GM15510 (cell line): Measurements from ENCODE around the gene TFAP2D.

Experiments
- POLR2A ChIP-seq: IDR thresholded peaks from 3 replicates; pipeline ENCODE4 v1.6.1; 2011; ENCODE audit warnings: borderline replicate concordance; ENCODE audit not compliant: insufficient read length; ENCODE audit errors: extremely low read depth

TFAP2D gene

GRCh38 chr6:50713226-50713625, at the start of gene TFAP2D:
Gene TFAP2D (plus strand): TSS chr6:50713526. CDS start chr6:50714056, 530 bp downstream.
- no peak for TF ChIP-seq POLR2A

- TF ChIP-seq POLR2A, result no peak
Measured at GRCh38 chr6:50663806-50664205, 49.5 kb upstream of the TFAP2D start.

GRCh38 chr6:50666089-50666488, 47.2 kb upstream of the TFAP2D start:
- TF ChIP-seq POLR2A, result no peak

GRCh38 chr6:50681213-50681824, 32.0 kb upstream of the TFAP2D start:
- no peak for TF ChIP-seq POLR2A

GRCh38 chr6:50689210-50689609, 24.1 kb upstream of the TFAP2D start:
- no peak for TF ChIP-seq POLR2A

- no peak for TF ChIP-seq POLR2A
Measured at GRCh38 chr6:50691814-50692495, 21.4 kb upstream of the TFAP2D start.

GRCh38 chr6:50698546-50698945, 14.8 kb upstream of the TFAP2D start:
- no peak for TF ChIP-seq POLR2A

- TF ChIP-seq POLR2A, result no peak
Measured at GRCh38 chr6:50699051-50699775, 14.1 kb upstream of the TFAP2D start.

- no peak for TF ChIP-seq POLR2A
Measured at GRCh38 chr6:50706575-50706974, 6.8 kb upstream of the TFAP2D start.

- TF ChIP-seq POLR2A, result no peak
Measured at GRCh38 chr6:50707191-50707590, 6.1 kb upstream of the TFAP2D start.

GRCh38 chr6:50707652-50708300, 5.5 kb upstream of the TFAP2D start:
- TF ChIP-seq POLR2A, result no peak

- TF ChIP-seq POLR2A, result no peak
Measured at GRCh38 chr6:50708664-50709365, 4.5 kb upstream of the TFAP2D start.

GRCh38 chr6:50709366-50709734, 4.0 kb upstream of the TFAP2D start:
- TF ChIP-seq POLR2A, result no peak

GRCh38 chr6:50711686-50712085, 1.6 kb upstream of the TFAP2D start:
- TF ChIP-seq POLR2A, result no peak

GRCh38 chr6:50712291-50712690, 1.0 kb upstream of the TFAP2D start:
- no peak for TF ChIP-seq POLR2A

GRCh38 chr6:50713977-50714486, 706 bp downstream of the TFAP2D start:
- TF ChIP-seq POLR2A, result no peak
